ENCODE results near the gene MYT1.

GRCh38 chr20:64167676-64168075 lies 3.4 kb downstream of the MYT1 start:
- TF ChIP-seq CTCF (IDR thresholded peaks at IDR 0.05; ENCODE audit: insufficient read depth, low read length), result no peak
- no peak for TF ChIP-seq POLR2AphosphoS5 (IDR thresholded peaks at IDR 0.05; ENCODE audit: low read depth)
- TF ChIP-seq SPI1 (IDR thresholded peaks at IDR 0.05; ENCODE audit: borderline replicate concordance, low read depth), result no peak
- TF ChIP-seq REST (IDR thresholded peaks at IDR 0.05; ENCODE audit: insufficient replicate concordance, low read depth), result no peak
